DND-41 (cell line): ENCODE measurements around the gene CFAP92.

ENCODE experiments used
- ATAC-seq: fragments of 200-7000 bp; cut with Tn5 transposase; 3 replicates; pipeline ENCODE4 v1.9.1; 2021; ENCODE audit warnings: low read depth; ENCODE audit not compliant: insufficient read depth
- DNase-seq: peaks from one replicate; pipeline ENCODE4 v3.0.0-alpha.2; 2020
- H2AFZ ChIP-seq: 2 replicates; pipeline ENCODE4 v1.6.0; 2012; ENCODE audit warnings: low read depth, low read length
- H3K27ac ChIP-seq: 2 replicates; pipeline ENCODE4 v1.5.1; 2012; ENCODE audit warnings: low read length, inconsistent platforms
- H3K27me3 ChIP-seq: fragments of 200-600 bp; sonication (generic); 2 replicates; pipeline ENCODE4 v1.6.0; 2012; ENCODE audit warnings: low read length, mild to moderate bottlenecking, inconsistent platforms; ENCODE audit not compliant: insufficient read depth, poor library complexity
- H3K36me3 ChIP-seq: 2 replicates; pipeline ENCODE4 v1.5.1; 2012; ENCODE audit warnings: low read length, inconsistent platforms; ENCODE audit not compliant: insufficient read depth
- H3K4me1 ChIP-seq: 2 replicates; pipeline ENCODE4 v1.5.1; 2012; ENCODE audit warnings: mild to moderate bottlenecking, low read length; ENCODE audit not compliant: insufficient read depth
- H3K4me2 ChIP-seq: 2 replicates; pipeline ENCODE4 v1.6.0; 2012; ENCODE audit warnings: mild to moderate bottlenecking, moderate library complexity, low read length, inconsistent platforms; ENCODE audit not compliant: insufficient read depth
- H3K4me3 ChIP-seq, 2 experiments: fragments of 200-600 bp in 1 of 2; shearing (Covaris generic) in 1 of 2; 2 replicates each; pipeline ENCODE4 v1.5.1; 2012 to 2016; ENCODE audit warnings: inconsistent platforms in 2 of 2, low read length in 2 of 2, mild to moderate bottlenecking in 2 of 2, low read depth in 1 of 2, moderate library complexity in 1 of 2
- H3K79me2 ChIP-seq: 2 replicates; pipeline ENCODE4 v1.6.0; 2012; ENCODE audit warnings: low read length, inconsistent platforms; ENCODE audit not compliant: insufficient read depth
- H3K9ac ChIP-seq: 2 replicates; pipeline ENCODE4 v1.6.0; 2012; ENCODE audit warnings: low read depth, mild to moderate bottlenecking, inconsistent platforms, low read length, moderate library complexity
- H3K9me3 ChIP-seq: 2 replicates; pipeline ENCODE4 v1.5.1; 2012; ENCODE audit warnings: low read length, moderate library complexity, mild to moderate bottlenecking, inconsistent platforms; ENCODE audit not compliant: insufficient read depth, severe bottlenecking
- H4K20me1 ChIP-seq: 2 replicates; pipeline ENCODE4 v1.6.0; 2012; ENCODE audit warnings: low read length; ENCODE audit not compliant: insufficient read depth
- EZH2 ChIP-seq: IDR thresholded peaks from 3 replicates; pipeline ENCODE4 v1.6.1; 2012; ENCODE audit warnings: borderline replicate concordance, low read depth, mild to moderate bottlenecking, moderate library complexity, low read length, inconsistent platforms; ENCODE audit not compliant: severe bottlenecking
- TF ChIP-seq, protein P1 (sequence below): IDR thresholded peaks from 2 replicates; pipeline ENCODE4 v1.5.1; 2012; ENCODE audit warnings: borderline replicate concordance, low read length, moderate library complexity, mild to moderate bottlenecking; ENCODE audit not compliant: poor library complexity, severe bottlenecking; ENCODE audit errors: extremely low read depth

CFAP92 gene

DNA sequence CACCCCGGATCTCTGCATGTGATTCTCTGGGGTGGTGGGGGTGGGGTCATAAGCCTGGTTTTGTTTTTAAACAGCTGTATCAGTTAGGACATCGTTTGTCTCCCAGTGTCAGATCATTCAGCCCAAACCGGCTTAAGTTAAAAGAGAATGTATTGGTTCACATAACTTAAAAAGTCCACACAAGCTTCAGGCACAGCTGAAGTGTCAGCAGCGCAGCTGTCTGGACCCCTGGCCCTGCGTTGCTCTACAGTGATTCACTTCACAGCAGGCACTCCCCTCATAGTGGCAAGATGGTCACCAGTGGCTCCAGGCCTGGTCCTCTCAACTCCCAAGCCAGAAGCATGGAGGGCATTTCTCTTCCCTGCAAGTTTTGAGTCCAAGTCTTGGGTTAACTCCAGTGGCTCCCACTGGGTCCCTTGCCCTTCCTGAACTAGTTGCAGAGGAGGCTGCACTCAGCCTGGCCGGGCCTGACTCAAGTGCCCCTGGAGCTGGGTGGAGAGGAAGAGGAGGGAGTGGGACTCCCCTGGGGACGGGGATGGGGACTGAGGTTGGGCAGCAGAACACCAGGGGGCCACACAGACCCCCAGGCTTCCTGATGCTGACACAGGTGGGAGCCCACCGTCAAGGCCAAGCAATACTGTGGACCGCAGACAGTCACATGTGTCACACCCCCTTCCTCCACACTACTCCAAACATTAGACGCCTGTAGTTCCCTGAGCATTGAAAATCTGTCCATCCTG, 37.8 kb upstream of the CFAP92 start:
- no peaks in the 10 kb centered on the region for H3K36me3 ChIP-seq
- ATAC-seq = no peak
- no peak overlapping the region for H3K4me2 ChIP-seq
- no peaks in the 10 kb centered on the region for H3K9me3 ChIP-seq
- H4K20me1 ChIP-seq = no peaks in the 10 kb centered on the region
- H3K27ac ChIP-seq = no peak overlapping the region
- no peaks in the 10 kb centered on the region for H3K79me2 ChIP-seq
- no peak overlapping the region for H2AFZ ChIP-seq
- no peak overlapping the region for H3K4me3 ChIP-seq
- H3K4me1 ChIP-seq = peaks cover 8% of the 10 kb centered on the region
- H3K9ac ChIP-seq = no peak overlapping the region
- no peak for DNase-seq
- TF ChIP-seq EZH2 = no peak
- TF ChIP-seq, protein P1, sequence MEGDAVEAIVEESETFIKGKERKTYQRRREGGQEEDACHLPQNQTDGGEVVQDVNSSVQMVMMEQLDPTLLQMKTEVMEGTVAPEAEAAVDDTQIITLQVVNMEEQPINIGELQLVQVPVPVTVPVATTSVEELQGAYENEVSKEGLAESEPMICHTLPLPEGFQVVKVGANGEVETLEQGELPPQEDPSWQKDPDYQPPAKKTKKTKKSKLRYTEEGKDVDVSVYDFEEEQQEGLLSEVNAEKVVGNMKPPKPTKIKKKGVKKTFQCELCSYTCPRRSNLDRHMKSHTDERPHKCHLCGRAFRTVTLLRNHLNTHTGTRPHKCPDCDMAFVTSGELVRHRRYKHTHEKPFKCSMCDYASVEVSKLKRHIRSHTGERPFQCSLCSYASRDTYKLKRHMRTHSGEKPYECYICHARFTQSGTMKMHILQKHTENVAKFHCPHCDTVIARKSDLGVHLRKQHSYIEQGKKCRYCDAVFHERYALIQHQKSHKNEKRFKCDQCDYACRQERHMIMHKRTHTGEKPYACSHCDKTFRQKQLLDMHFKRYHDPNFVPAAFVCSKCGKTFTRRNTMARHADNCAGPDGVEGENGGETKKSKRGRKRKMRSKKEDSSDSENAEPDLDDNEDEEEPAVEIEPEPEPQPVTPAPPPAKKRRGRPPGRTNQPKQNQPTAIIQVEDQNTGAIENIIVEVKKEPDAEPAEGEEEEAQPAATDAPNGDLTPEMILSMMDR = no peak
- no peaks in the 10 kb centered on the region for H3K27me3 ChIP-seq

- Histone ChIP-seq H3K36me3 (no peaks in the 10 kb centered on the region), H3K4me2 (no peak overlapping the region), H3K27me3 (no peaks in the 10 kb centered on the region), H3K27ac (no peak overlapping the region), H3K4me3 (no peak overlapping the region), H3K9me3 (no peaks in the 10 kb centered on the region), H3K79me2 (no peaks in the 10 kb centered on the region), H3K4me1 (peaks cover 19% of the 10 kb centered on the region), H2AFZ (no peak overlapping the region), H3K9ac (no peak overlapping the region), H4K20me1 (no peaks in the 10 kb centered on the region)
- TF ChIP-seq, protein P1 = no peak
- TF ChIP-seq EZH2 = no peak
- ATAC-seq (no peak), DNase-seq (no peak)
Observed at GRCh38 chr3:129030611-129031010, 36.7 kb upstream of the CFAP92 start.

GRCh38 chr3:129028866-129029265, 35.0 kb upstream of the CFAP92 start:
- no peaks in the 10 kb centered on the region for H4K20me1 ChIP-seq
- no peaks in the 10 kb centered on the region for H3K27me3 ChIP-seq
- no peaks in the 10 kb centered on the region for H3K79me2 ChIP-seq
- no peaks in the 10 kb centered on the region for H3K36me3 ChIP-seq
- DNase-seq (no peak), ATAC-seq (no peak)
- H2AFZ ChIP-seq = no peak overlapping the region
- H3K9ac ChIP-seq = no peak overlapping the region
- H3K4me1 ChIP-seq = peaks cover 20% of the 10 kb centered on the region
- H3K4me3 ChIP-seq = no peak overlapping the region
- no peak for TF ChIP-seq EZH2
- TF ChIP-seq, protein P1 = no peak
- H3K27ac ChIP-seq = no peak overlapping the region
- H3K4me2 ChIP-seq = no peak overlapping the region
- H3K9me3 ChIP-seq = no peaks in the 10 kb centered on the region

- peak overlapping the region; percentile 78 for H3K27ac ChIP-seq
- H3K4me1 ChIP-seq = peaks cover 20% of the 10 kb centered on the region
- ATAC-seq = no peak
- no peaks in the 10 kb centered on the region for H3K27me3 ChIP-seq
- no peaks in the 10 kb centered on the region for H3K79me2 ChIP-seq
- no peaks in the 10 kb centered on the region for H3K9me3 ChIP-seq
- no peaks in the 10 kb centered on the region for H3K36me3 ChIP-seq
- no peaks in the 10 kb centered on the region for H4K20me1 ChIP-seq
- TF ChIP-seq, protein P1 = no peak
- TF ChIP-seq EZH2 = no peak
- H2AFZ ChIP-seq = peak overlapping the region; percentile 99
- peak overlapping the region; percentile 82 for H3K4me2 ChIP-seq
- H3K4me3 ChIP-seq = peak overlapping the region; percentile 38 to 62; a peak in 3 of 4 replicates
- H3K9ac ChIP-seq = peak overlapping the region; percentile 62
- no peak for DNase-seq
Observed at GRCh38 chr3:129027544-129027880, 33.6 kb upstream of the CFAP92 start.
